SK-N-SH (cell line): ENCODE data around the gene THAP3.

Source experiments
- CTCF ChIP-seq: fragments of 200-600 bp; sonication (generic); IDR thresholded peaks from 2 replicates; pipeline ENCODE4 v1.6.1; 2017; ENCODE audit warnings: antibody characterized with exemption, mild to moderate bottlenecking, moderate library complexity
- EP300 ChIP-seq, 2 experiments: IDR thresholded peaks; 2 replicates each; pipeline versions ENCODE4 v1.4.0 to v1.6.1; 2012; ENCODE audit warnings: borderline replicate concordance in 1 of 2, low read depth in 1 of 2, low read length in 1 of 2
- EZH2phosphoT487 ChIP-seq: fragments of 200-600 bp; sonication (generic); IDR thresholded peaks from 2 replicates; pipeline ENCODE4 v1.6.1; 2017; ENCODE audit warnings: low read depth, mixed run types, mild to moderate bottlenecking, antibody characterized with exemption, moderate library complexity, borderline replicate concordance
- MEF2A ChIP-seq: IDR thresholded peaks from 2 replicates; pipeline ENCODE4 v1.4.0; 2012; ENCODE audit warnings: low read depth, borderline replicate concordance
- POLR2AphosphoS5 ChIP-seq: IDR thresholded peaks from 2 replicates; pipeline ENCODE4 v1.6.1; 2012; ENCODE audit warnings: low read depth, low read length
- RAD21 ChIP-seq: IDR thresholded peaks from 2 replicates; pipeline ENCODE4 v1.6.1; 2012; ENCODE audit warnings: mild to moderate bottlenecking, low read length
- REST ChIP-seq: IDR thresholded peaks from 2 replicates; pipeline ENCODE4 v1.6.1; 2012; ENCODE audit warnings: mild to moderate bottlenecking, low read depth, low read length, moderate library complexity
- RXRA ChIP-seq: IDR thresholded peaks from 2 replicates; pipeline ENCODE4 v1.4.0; 2012; ENCODE audit warnings: low read depth, mild to moderate bottlenecking, borderline replicate concordance
- SIN3A ChIP-seq: IDR thresholded peaks from 2 replicates; pipeline ENCODE4 v1.6.1; 2012; ENCODE audit warnings: low read depth, mild to moderate bottlenecking, low read length, moderate library complexity, borderline replicate concordance
- USF2 ChIP-seq: fragments of 150-350 bp; IDR thresholded peaks from 2 replicates; pipeline ENCODE4 v1.6.1; 2017; ENCODE audit warnings: antibody characterized with exemption, low read length, low read depth, borderline replicate concordance
- YY1 ChIP-seq: IDR thresholded peaks from 2 replicates; pipeline ENCODE4 v1.4.0; 2012; ENCODE audit warnings: low read depth, mild to moderate bottlenecking

GRCh38 chr1:6631058-6631457, 6.4 kb downstream of the THAP3 start:
- TF ChIP-seq CTCF (no peak), YY1 (no peak), USF2 (no peak), SIN3A (no peak), POLR2AphosphoS5 (no peak), RAD21 (no peak), EZH2phosphoT487 (no peak), RXRA (no peak), EP300 (IDR thresholded peaks at IDR 0.05; ENCODE audit: borderline replicate concordance in 1 of 2, low read depth in 1 of 2, low read length in 1 of 2) (no peak), MEF2A (no peak), REST (no peak)
